GM19240 (cell line): ENCODE measurements around the gene MYBPHL.

Experiments used
- DNase-seq: peaks from one replicate; pipeline ENCODE4 v3.0.0; 2011; ENCODE audit warnings: low spot score; ENCODE audit not compliant: insufficient read length

MYBPHL gene

GRCh38 chr1:109281680-109282496 is 24.9 kb downstream of the MYBPHL start:
- no peak for DNase-seq

GRCh38 chr1:109280862-109281261 is 25.9 kb downstream of the MYBPHL start:
- DNase-seq = no peak

- DNase-seq = no peak
These were observed 27.1 kb downstream of the MYBPHL start for GRCh38 chr1:109279615-109280278.

- peak; percentile 94 for DNase-seq
These were observed 29.2 kb downstream of the MYBPHL start for GRCh38 chr1:109277434-109278204.

GRCh38 chr1:109275706-109276345 is 31.0 kb downstream of the MYBPHL start:
- no peak for DNase-seq

- DNase-seq = no peak
These were observed 32.0 kb downstream of the MYBPHL start for GRCh38 chr1:109274533-109275476.

GRCh38 chr1:109273570-109274288 is 33.1 kb downstream of the MYBPHL start:
- no peak for DNase-seq

GRCh38 chr1:109272831-109273547 is 33.8 kb downstream of the MYBPHL start:
- DNase-seq = no peak

GRCh38 chr1:109272021-109272799 is 34.6 kb downstream of the MYBPHL start:
- DNase-seq = no peak

GRCh38 chr1:109271458-109271857 is 35.4 kb downstream of the MYBPHL start:
- DNase-seq = no peak

- DNase-seq = no peak
These were observed 36.0 kb downstream of the MYBPHL start for GRCh38 chr1:109270623-109271317.

GRCh38 chr1:109269981-109270622 is 36.7 kb downstream of the MYBPHL start:
- no peak for DNase-seq

GRCh38 chr1:109269212-109269980 is 37.4 kb downstream of the MYBPHL start:
- DNase-seq = no peak

GRCh38 chr1:109268431-109269211 is 38.2 kb downstream of the MYBPHL start:
- DNase-seq = no peak

- DNase-seq = no peak
These were observed 39.0 kb downstream of the MYBPHL start for GRCh38 chr1:109267743-109268300.
